Myocyte (in vitro differentiated cells): ENCODE measurements around the gene CDH6. TPM values are rescaled to one million over a fixed set of nuclear protein-coding genes. Genes with fewer than 3 reads are reported as not detected.
"Not testable (repeated sequence)": the region's sequence is repeated elsewhere in the genome, so short reads cannot be mapped to it uniquely, and the experiment has no call there.

ENCODE experiments used
- DNase-seq: peaks from one replicate; pipeline ENCODE4 v3.0.0-alpha.2; 2012; ENCODE audit warnings: low read depth
- total RNA-seq: library from RNA; depleted of rRNA; stranded (reverse); fragments of >200 nt; gene quantifications from 2 replicates; pipeline ENCODE4 v1.2.3, GENCODE V29; 2014

Gene CDH6
- total RNA-seq, 1 donor from 2014 or later = not detected

- no peak for DNase-seq
Measured at GRCh38 chr5:31322946-31323345, 129.5 kb downstream of the CDH6 start.

GRCh38 chr5:31324842-31325241 lies 131.4 kb downstream of the CDH6 start:
- no peak for DNase-seq

DNA sequence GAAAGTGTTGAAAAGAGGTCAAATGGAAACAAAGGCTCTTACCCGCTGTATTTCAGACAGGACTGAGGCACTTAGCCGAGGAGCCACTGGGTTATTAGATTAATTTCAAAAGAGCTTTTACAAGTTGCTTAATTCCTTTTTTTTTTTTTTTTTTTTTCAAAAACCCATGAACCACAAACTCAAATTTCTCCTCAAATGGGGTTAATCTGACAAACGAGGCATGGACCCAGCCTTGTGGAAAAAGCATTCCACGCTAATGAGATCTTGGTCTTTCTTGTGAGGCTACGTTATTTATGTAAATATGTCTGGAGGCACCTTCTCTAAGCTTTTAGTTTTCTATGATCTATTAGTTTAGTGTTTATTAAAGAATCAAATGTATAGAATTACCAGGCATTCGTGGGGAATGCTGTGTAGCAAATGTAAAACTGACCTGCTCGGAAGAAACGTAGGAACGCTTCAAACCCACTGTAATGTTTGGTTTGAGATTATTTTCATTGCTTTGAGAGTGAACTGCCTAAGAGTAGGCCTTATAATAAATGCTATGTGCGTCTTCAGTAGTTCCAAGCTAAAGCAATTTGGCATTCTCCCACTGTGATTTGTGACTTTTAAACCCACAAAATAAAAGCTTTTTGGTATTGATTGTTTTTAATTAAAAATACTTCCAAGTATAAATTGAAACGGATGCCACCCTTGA lies 134.7 kb downstream of the CDH6 start:
- no peak for DNase-seq

GRCh38 chr5:31329715-31330114 lies 136.2 kb downstream of the CDH6 start:
- no peak for DNase-seq

DNA sequence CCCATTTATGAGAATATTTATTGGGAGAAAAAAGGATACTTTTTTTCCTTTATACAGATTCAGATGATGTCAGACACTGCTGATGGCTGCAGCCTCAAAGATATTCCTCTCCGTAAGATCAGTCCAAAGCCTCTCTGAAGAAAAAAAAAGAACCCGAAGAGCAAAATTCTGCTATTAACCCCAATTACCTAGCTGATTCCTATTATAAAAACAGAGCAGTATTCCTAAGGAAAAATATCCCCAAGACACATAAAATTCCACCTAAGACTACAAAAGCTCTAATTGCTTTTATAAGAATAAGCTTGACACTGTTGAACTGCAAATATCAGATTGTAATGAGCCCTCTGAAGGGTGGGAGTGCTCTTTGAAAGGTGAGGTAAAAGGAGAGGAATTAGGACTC lies 138.7 kb downstream of the CDH6 start:
- DNase-seq = no peak

DNA sequence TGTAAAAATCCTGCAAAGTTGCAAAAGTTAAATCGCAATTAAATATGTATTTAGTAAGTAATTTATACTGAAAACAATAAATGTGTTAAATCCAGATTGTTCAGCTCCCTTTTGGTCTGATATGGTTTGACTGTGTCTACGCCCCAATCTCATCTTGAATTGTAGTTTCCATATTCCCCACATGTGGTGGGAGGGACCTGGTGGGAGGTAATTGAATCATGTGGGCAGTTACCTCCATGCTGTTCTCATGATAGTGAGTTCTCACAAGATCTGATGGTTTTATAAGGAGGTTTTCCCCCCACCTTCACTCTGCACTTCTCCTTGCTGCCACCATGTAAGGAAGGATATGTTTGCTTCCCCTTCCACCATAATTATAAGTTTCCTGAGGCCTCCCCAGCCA lies 140.0 kb downstream of the CDH6 start:
- DNase-seq = no peak

DNA sequence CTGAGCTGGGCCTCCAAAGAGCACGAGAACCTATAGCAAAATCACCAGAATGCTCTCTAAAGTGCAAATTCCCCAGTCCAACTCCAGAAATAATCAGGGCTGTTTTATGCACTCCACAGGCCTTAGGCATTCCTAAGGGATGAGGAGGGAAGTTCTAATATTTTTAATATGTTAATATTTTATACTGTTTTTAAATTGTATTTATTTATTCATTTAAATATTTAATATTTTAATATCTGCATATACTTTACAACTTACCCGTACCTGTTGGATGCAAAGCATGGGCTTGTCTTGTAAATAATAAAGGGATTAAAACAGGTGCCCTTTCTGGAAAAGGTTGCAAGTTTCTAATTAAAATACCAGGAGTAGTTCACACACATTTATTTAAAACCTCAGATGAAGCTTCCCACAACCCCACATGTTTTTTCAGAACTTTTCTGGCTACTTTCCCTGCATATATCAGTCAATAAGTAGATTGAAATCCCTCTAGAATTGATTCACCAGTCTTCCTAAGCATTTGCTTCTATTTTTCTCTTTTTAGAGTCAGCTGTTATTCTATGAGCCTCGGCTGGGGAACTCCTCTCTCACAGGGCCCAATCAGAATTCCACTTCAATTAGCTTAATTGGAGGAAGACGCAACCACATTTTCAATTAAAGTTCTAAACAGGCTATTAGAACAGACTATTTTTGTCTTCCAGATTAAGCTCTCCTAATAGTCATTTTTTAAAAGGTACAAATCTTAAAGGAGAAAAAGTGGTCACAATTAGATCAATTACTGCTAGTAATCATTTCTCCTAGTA lies 140.8 kb downstream of the CDH6 start:
- DNase-seq = no peak

DNA sequence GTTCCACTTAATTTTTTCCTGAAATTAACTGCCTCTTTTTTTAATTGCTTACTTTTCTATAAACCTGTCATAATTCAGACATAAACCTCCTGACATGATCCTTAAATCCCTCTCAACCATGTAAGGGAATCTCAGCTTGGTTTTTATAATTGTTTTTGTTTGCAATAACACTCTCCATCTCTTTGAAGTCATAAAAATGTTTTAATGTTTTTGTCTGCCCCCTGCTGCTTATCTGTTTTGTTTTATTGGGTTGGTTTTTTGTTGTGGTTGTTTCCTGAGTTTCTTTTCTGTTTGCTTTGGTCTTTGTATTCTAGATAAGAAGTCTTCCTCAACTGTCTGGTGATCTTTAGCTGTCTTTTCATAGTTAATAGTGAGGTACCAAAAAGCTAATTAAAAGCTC lies 142.0 kb downstream of the CDH6 start:
- DNase-seq = no peak

DNA sequence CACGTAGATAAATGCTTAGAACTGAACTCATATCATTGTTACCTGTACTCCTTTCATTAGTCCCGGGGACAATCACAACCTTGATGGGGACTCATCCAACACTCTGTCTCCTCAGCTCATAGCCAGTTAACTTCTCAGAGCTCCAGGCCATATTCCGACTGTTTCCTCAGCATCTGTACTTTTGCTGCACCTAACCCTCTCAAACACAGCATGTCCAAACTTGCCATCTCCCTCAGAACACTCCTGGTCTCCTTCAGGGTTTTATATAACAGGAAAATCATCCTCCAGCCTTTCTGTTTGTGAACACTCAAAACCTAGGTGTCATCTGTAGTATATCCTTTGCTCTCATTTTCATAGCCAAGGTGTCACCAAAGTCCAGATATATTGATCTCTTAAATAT lies 150.5 kb downstream of the CDH6 start:
- no peak for DNase-seq

- no peak for DNase-seq
Measured at GRCh38 chr5:31346896-31347551, 153.5 kb downstream of the CDH6 start.

GRCh38 chr5:31347552-31347905 lies 154.0 kb downstream of the CDH6 start:
- peak; percentile 39 for DNase-seq

GRCh38 chr5:31350395-31350794 lies 156.9 kb downstream of the CDH6 start:
- DNase-seq = no peak

DNA sequence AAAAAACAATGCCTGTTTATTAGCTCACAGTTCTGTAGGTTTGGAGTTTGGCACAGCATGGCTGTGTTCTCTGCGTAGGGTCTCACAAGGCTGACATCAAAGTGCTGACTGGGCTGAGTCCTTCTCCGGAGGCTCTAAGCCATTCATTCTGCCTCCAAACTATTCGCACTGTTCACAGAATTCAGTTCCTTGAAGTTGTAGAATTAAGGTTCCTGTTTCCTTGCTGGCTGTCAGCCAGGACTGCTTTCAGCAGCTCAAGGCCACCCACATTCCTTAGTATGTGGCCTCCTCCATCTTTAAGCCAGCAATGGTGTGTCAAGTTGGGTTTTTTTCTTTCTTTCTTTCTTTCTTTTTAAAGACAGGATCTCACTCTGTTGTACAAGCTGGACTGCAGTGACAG lies 161.9 kb downstream of the CDH6 start:
- no peak for DNase-seq

GRCh38 chr5:31357038-31357437 lies 163.6 kb downstream of the CDH6 start:
- no peak for DNase-seq

DNA sequence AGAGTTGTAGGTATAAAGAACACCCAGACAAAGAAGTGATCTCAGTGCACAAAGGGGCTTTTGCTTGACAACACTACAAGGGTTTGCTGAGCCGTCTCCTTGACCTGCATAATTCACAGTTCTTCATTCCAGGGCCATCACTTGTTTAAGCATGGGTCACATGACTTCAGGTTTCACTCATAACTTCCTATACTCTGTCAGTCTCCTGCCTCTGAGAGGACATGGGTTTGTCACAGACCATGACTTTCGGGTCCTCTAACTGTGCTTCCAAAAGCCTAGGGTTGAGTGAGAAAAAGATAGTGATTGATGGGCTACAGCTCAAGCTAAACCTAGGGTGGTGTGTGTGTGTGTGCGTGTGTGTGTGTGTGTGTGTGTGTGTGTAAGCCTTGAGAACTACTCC lies 166.4 kb downstream of the CDH6 start:
- no peak for DNase-seq

- no peak for DNase-seq
Measured at GRCh38 chr5:31361234-31361633, 167.7 kb downstream of the CDH6 start.

DNA sequence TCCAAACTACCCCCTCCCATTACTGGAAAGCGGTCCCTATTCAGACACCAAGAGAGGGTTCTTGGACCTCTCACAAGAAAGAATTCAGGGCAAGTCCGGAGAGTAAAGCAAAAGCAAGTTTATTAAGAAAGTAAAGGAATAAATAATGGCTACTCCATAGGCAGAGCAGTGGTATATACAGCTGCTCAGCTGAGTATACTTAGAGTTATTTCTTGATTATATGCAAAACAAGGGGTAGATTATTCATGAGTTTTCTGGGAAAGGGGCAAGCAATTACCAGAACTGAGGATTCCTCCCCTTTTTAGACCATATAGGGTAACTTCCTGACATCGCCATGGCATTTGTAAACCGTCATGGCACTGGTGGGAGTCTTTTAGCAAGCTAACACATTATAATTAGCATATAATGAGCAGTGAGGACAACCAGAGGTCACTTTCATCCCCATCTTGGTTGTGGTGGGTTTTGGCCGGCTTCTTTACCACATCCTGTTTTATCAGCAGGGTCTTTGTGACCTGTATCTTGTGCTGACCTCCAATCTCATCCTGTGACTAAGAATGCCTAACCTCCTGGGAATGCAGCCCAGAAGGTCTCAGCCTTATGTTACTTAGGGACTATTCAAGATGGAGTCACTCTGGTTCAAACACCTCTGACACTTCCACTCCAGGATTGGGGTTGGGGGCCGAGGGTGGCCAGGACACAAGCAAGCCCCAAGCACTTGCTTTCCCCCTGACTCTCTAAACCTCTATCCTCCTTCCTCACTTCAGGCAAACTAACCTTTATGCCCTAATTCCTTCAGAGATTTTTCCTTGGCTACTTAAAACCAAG lies 168.4 kb downstream of the CDH6 start:
- not testable (repeated sequence) for DNase-seq

GRCh38 chr5:31362529-31362900 lies 169.0 kb downstream of the CDH6 start:
- no peak for DNase-seq

- DNase-seq = no peak
Measured at GRCh38 chr5:31362931-31363568, 169.6 kb downstream of the CDH6 start.

DNA sequence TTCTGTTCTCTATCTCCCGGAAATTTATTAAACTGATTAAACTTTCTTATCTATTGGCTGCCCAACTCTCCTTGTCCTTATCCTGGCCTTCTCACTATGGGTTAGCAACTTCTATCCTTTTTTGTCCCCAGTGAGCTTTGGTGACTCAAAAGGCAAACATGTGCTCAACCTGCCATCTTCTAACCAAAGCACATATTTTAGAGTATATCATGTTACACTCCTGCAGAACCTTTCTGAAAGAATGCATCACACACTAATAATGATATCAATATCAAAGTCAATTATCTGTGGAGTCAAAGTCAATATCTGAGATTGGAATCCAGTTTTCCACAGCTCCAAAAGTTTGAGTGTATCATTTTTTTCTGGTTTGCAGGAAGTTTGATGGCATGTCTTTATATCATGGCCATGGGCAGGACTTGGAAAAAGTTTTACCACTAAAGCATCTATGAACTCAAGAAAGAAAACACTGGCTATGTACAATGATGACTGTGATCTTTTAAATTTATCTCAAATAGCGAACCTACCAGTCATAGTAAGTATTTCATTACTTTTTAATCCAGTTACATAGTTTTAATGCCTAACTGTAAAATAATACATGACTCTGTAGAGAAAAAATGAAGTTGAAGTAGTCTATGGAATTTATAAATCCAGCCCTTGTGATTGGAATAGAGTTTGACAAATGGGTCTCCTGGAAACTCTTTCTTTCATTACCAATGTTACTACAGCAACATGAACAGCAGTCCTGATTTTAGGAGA lies 171.6 kb downstream of the CDH6 start:
- DNase-seq = no peak
